GM12878 (cell line): ENCODE measurements around the gene AEBP2. TPM values are rescaled to one million over a fixed set of nuclear protein-coding genes. Genes with fewer than 3 reads are reported as not detected.
A peak's percentile ranks its signal among the peaks of the same experiment; 100 is the strongest.

ENCODE experiments used
- ATAC-seq: fragments of 200-7000 bp; cut with Tn5 transposase; 3 replicates; pipeline ENCODE4 v1.9.1; 2020; ENCODE audit warnings: mild to moderate bottlenecking, moderate library complexity
- BruUV-seq: library from RNA; stranded (reverse); fragments of 400-500 nt; replicated peaks from 2 replicates; lab custom pipeline; 2021; lab: Mats Ljungman, UMichigan
- CTCF ChIA-PET: fragments of 300-600 bp; sonication (Branson Sonifier 250); formaldehyde crosslinking; extraction: SDS; loops from one replicate; lab custom pipeline; 2021; ENCODE audit warnings: inconsistent platforms; lab: Yijun Ruan, JAX
- POLR2A ChIA-PET: fragments of 350-600 bp; formaldehyde crosslinking; extraction: SDS; loops from one replicate; lab custom pipeline; 2021; ENCODE audit warnings: inconsistent platforms; lab: Charles Lee
- RAD21 ChIA-PET: fragments of 300-600 bp; sonication (Branson Sonifier 250); formaldehyde crosslinking; loops from one replicate; lab custom pipeline; 2023; ENCODE audit warnings: antibody characterized with exemption; ENCODE audit not compliant: unreplicated experiment; lab: Charles Lee
- SMC1A ChIA-PET: fragments of 300-600 bp; sonication (Branson Sonifier 250); formaldehyde crosslinking; loops from one replicate; lab custom pipeline; 2023; ENCODE audit not compliant: unreplicated experiment, uncharacterized antibody; lab: Charles Lee
- DNase-seq: peaks from one replicate; pipeline ENCODE4 v3.0.0-alpha.2; 2011; ENCODE audit warnings: low read depth, low spot score
- FAIRE-seq: peaks from 3 replicates; lab custom pipeline; 2011; peaks lifted over from hg19 to GRCh38; lab: Jason Lieb, UNC
- H2AFZ ChIP-seq: 2 replicates; pipeline ENCODE4 v1.6.0; 2011; ENCODE audit warnings: low read depth, low read length, control low read depth; ENCODE audit not compliant: control insufficient read depth
- H3K27ac ChIP-seq: 2 replicates; pipeline ENCODE4 v1.5.1; 2011; ENCODE audit warnings: control low read depth; ENCODE audit not compliant: control insufficient read depth, insufficient read depth
- H3K27me3 ChIP-seq, 2 experiments: replicated peaks in 1 of 2; 2 replicates each; pipeline versions ENCODE4 v1.6.0 to v1.6.1; 2011; ENCODE audit warnings: low read length in 1 of 2; ENCODE audit not compliant: control insufficient read depth in 2 of 2, insufficient read depth in 2 of 2
- H3K36me3 ChIP-seq, 2 experiments: 2 replicates each; pipeline ENCODE4 v1.5.1; 2011; ENCODE audit warnings: low read length in 1 of 2; ENCODE audit not compliant: control insufficient read depth in 2 of 2, insufficient read depth in 2 of 2
- H3K4me1 ChIP-seq: 2 replicates; pipeline ENCODE4 v1.6.1; 2011; ENCODE audit warnings: mild to moderate bottlenecking, low read length, moderate library complexity, mixed read lengths; ENCODE audit not compliant: control insufficient read depth, insufficient read depth
- H3K4me2 ChIP-seq: 2 replicates; pipeline ENCODE4 v1.6.0; 2011; ENCODE audit warnings: control low read depth; ENCODE audit not compliant: control insufficient read depth, insufficient read depth
- H3K4me3 ChIP-seq: fragments of 200-600 bp; sonication (generic); 2 replicates; pipeline ENCODE4 v1.5.1; 2016
- H3K79me2 ChIP-seq: 2 replicates; pipeline ENCODE4 v1.6.0; 2011; ENCODE audit warnings: low read length; ENCODE audit not compliant: control insufficient read depth, insufficient read depth
- H3K9ac ChIP-seq: 2 replicates; pipeline ENCODE4 v1.8.0; 2011; ENCODE audit warnings: low read length, control low read depth, mixed read lengths; ENCODE audit not compliant: control insufficient read depth, insufficient read depth
- H3K9me3 ChIP-seq: replicated peaks from 3 replicates; pipeline ENCODE4 v1.5.1; 2011; ENCODE audit warnings: mild to moderate bottlenecking, low read length; ENCODE audit not compliant: control insufficient read depth, insufficient read depth
- H4K20me1 ChIP-seq: 2 replicates; pipeline ENCODE4 v1.6.0; 2011; ENCODE audit not compliant: control insufficient read depth, insufficient read depth
- ATF2 ChIP-seq: IDR thresholded peaks from 2 replicates; pipeline ENCODE4 v1.6.1; 2012; ENCODE audit warnings: low read length, inconsistent platforms
- CHD1 ChIP-seq: IDR thresholded peaks from 2 replicates; pipeline ENCODE4 v1.6.1; 2012; ENCODE audit warnings: low read depth, low read length, improper control_type of control experiment
- CTCF ChIP-seq, 3 experiments: IDR thresholded peaks in 2 of 3; conservative IDR thresholded peaks in 1 of 3; 2 replicates each; pipeline ENCODE4 v1.5.1; 2011; ENCODE audit warnings: low read depth in 3 of 3, low read length in 3 of 3, mild to moderate bottlenecking in 3 of 3, control low read depth in 2 of 3, moderate library complexity in 2 of 3, inconsistent platforms in 1 of 3, mixed read lengths in 1 of 3; ENCODE audit not compliant: control insufficient read depth in 2 of 3, insufficient read depth in 1 of 3; ENCODE audit errors: extremely low read depth in 1 of 3
- EED ChIP-seq: sonication (generic); IDR thresholded peaks from 2 replicates; pipeline ENCODE4 v1.6.1; 2016; ENCODE audit warnings: antibody characterized with exemption, low read depth
- ESRRA ChIP-seq: IDR thresholded peaks from 2 replicates; pipeline ENCODE4 v1.6.1; 2012; ENCODE audit warnings: mild to moderate bottlenecking, low read length, improper control_type of control experiment
- ETV6 ChIP-seq, 2 experiments: fragments of 450-650 bp in 1 of 2; IDR thresholded peaks in 1 of 2; conservative IDR thresholded peaks in 1 of 2; 2 replicates each; pipeline ENCODE4 v1.6.1; 2014; ENCODE audit warnings: antibody characterized with exemption in 1 of 2, borderline replicate concordance in 1 of 2, low read depth in 1 of 2, mild to moderate bottlenecking in 1 of 2, moderate library complexity in 1 of 2
- GATAD2B ChIP-seq: fragments of 450-650 bp; conservative IDR thresholded peaks from 2 replicates; pipeline ENCODE4 v1.6.1; 2017; ENCODE audit warnings: low read depth, mild to moderate bottlenecking, moderate library complexity
- HDGF ChIP-seq: fragments of 450-650 bp; IDR thresholded peaks from 2 replicates; pipeline ENCODE4 v1.6.1; 2016; ENCODE audit warnings: antibody characterized with exemption
- MLLT1 ChIP-seq: fragments of 450-650 bp; IDR thresholded peaks from 2 replicates; pipeline ENCODE4 v1.6.1; 2016; ENCODE audit warnings: mild to moderate bottlenecking
- MTA3 ChIP-seq: IDR thresholded peaks from 2 replicates; pipeline ENCODE4 v1.6.1; 2012; ENCODE audit warnings: low read length, inconsistent platforms, borderline replicate concordance
- RB1 ChIP-seq: fragments of 450-650 bp; formaldehyde crosslinking; IDR thresholded peaks from 2 replicates; pipeline ENCODE4 v1.6.1; 2017; ENCODE audit warnings: mild to moderate bottlenecking, borderline replicate concordance
- RFX5 ChIP-seq: IDR thresholded peaks from 2 replicates; pipeline ENCODE4 v1.6.1; 2011; ENCODE audit warnings: low read depth, low read length, improper control_type of control experiment
- TAF1 ChIP-seq: IDR thresholded peaks from 2 replicates; pipeline ENCODE4 v1.6.1; 2011; ENCODE audit warnings: mild to moderate bottlenecking, low read depth, low read length, borderline replicate concordance
- ZNF24 ChIP-seq: fragments of 450-650 bp; IDR thresholded peaks from 2 replicates; pipeline ENCODE4 v1.6.1; 2017; ENCODE audit warnings: antibody characterized with exemption, mild to moderate bottlenecking
- WGBS: methylation state at CpG from one replicate; pipeline ENCODE4 v1.1.6; 2016; ENCODE audit warnings: low lambda C conversion rate; ENCODE audit not compliant: insufficient replicate concordance, insufficient coverage; ENCODE audit errors: missing lambda C conversion rate; 5-methylcytosine and 5-hydroxymethylcytosine counted together
- in situ Hi-C: fragments of 300-500 bp; cut with MboI; formaldehyde crosslinking; loops from 9 replicates; pipeline ENCODE4 v1.14.3; 2018; ENCODE audit warnings: mixed read lengths
- intact Hi-C: fragments of 100-400 bp; cut with micrococcal nuclease; formaldehyde crosslinking; loops from one replicate; pipeline ENCODE4 v1.14.2; 2022; ENCODE audit not compliant: unreplicated experiment
- polyA plus RNA-seq, 11 experiments: library from polyadenylated mRNA; depleted of rRNA in 4 of 11; unstranded in 6 of 11; stranded (reverse) in 5 of 11; fragments of >200 nt; fragmentation: Nextera tagmentation in 4 of 11; fragmentation: Illumina TruSeq in 1 of 11; extraction: Ambion mirVana in 4 of 11; extraction: Trizol in 1 of 11; gene quantifications; 1 replicate in 1 of 11; 2 replicates in 10 of 11; pipeline versions ENCODE4 v1.2.1 to v1.2.3, GENCODE V29; 2011 to 2016; ENCODE audit warnings: inconsistent platforms in 2 of 11, missing spikeins in 2 of 11, low read depth in 1 of 11
- total RNA-seq, 4 experiments: library from RNA; depleted of rRNA in 3 of 4; stranded (reverse); fragments of >200 nt in 3 of 4; fragmentation: Illumina TruSeq in 1 of 4; extraction: Trizol in 1 of 4; gene quantifications; 2 replicates each; pipeline versions ENCODE4 v1.2.1 to v1.2.3, GENCODE V29; 2013 to 2021

Gene AEBP2
- total and polyA plus RNA-seq, 10 of the 15 experiments (the other 5 are each of a cell fraction or from before 2014, with no cell fraction given) = 17.6 to 126 (median 44.8) TPM

GRCh38 chr12:19490908-19491307 lies 51.6 kb downstream of the AEBP2 start (continued):
- TF ChIP-seq TAF1 = no peak
- no peak for TF ChIP-seq ATF2

- H3K36me3 ChIP-seq = peaks cover 0 to 8% of the 10 kb centered on the region in 2 experiments; a peak in 2 of 4 replicates
- TF ChIP-seq HDGF = no peak
- TF ChIP-seq MTA3 = no peak
- TF ChIP-seq RFX5 = no peak
- TF ChIP-seq ESRRA = no peak
- no peak for TF ChIP-seq CTCF (IDR thresholded peaks at IDR 0.05 in 2 of 3, conservative IDR thresholded peaks at IDR 0.05 in 1 of 3; ENCODE audit: control insufficient read depth in 2 of 3, extremely low read depth in 1 of 3, insufficient read depth in 1 of 3, low read depth in 3 of 3, low read length in 3 of 3)
- no peak for TF ChIP-seq ETV6 (conservative IDR thresholded peaks at IDR 0.05 in 1 of 2, IDR thresholded peaks at IDR 0.05 in 1 of 2; ENCODE audit: borderline replicate concordance in 1 of 2, low read depth in 1 of 2)
- no peak for TF ChIP-seq EED
- TF ChIP-seq RB1 = no peak
- no peak for TF ChIP-seq GATAD2B
- no peak for TF ChIP-seq ZNF24
- TF ChIP-seq MLLT1 = no peak
- no peak for TF ChIP-seq CHD1
- TF ChIP-seq, all 136 proteins: peak for 0
- ATAC-seq = peak; percentile 39
- Histone ChIP-seq H3K79me2 (peaks cover 43% of the 10 kb centered on the region), H2AFZ (no peak overlapping the region), H3K4me3 (no peak overlapping the region), H3K4me2 (no peak overlapping the region), H3K27me3 (no peaks in the 10 kb centered on the region), H3K27ac (peak overlapping the region; percentile 25; the same call in 1 of the 2 replicates), H3K9me3 (peaks cover 2% of the 10 kb centered on the region; the same call in 1 of the 3 replicates), H3K4me1 (no peaks in the 10 kb centered on the region), H4K20me1 (no peaks in the 10 kb centered on the region), H3K9ac (no peak overlapping the region)
- in situ Hi-C loops (no loop called here), intact Hi-C loops (no loop called here)
- 19% methylated on average over 3 of the region's 3 CpGs for WGBS
- POLR2A ChIA-PET = no interaction called here
- no peak for FAIRE-seq
- CTCF ChIA-PET = no interaction called here
- BruUV-seq = no TSS peak
- SMC1A ChIA-PET = no interaction called here
- RAD21 ChIA-PET = no interaction called here
- DNase-seq = no peak
These were observed 52.6 kb downstream of the AEBP2 start for GRCh38 chr12:19491863-19492262.
